ENCODE data around the gene LRRN4.

Gene LRRN4

GRCh38 chr20:6053776-6054688 is at the start of gene LRRN4:
LRRN4 (minus strand) TSS chr20:6054060; CDS start chr20:6052799, 1,261 bp downstream.
- TF ChIP-seq, protein P1, sequence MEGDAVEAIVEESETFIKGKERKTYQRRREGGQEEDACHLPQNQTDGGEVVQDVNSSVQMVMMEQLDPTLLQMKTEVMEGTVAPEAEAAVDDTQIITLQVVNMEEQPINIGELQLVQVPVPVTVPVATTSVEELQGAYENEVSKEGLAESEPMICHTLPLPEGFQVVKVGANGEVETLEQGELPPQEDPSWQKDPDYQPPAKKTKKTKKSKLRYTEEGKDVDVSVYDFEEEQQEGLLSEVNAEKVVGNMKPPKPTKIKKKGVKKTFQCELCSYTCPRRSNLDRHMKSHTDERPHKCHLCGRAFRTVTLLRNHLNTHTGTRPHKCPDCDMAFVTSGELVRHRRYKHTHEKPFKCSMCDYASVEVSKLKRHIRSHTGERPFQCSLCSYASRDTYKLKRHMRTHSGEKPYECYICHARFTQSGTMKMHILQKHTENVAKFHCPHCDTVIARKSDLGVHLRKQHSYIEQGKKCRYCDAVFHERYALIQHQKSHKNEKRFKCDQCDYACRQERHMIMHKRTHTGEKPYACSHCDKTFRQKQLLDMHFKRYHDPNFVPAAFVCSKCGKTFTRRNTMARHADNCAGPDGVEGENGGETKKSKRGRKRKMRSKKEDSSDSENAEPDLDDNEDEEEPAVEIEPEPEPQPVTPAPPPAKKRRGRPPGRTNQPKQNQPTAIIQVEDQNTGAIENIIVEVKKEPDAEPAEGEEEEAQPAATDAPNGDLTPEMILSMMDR (IDR thresholded peaks at IDR 0.05; ENCODE audit: extremely low read depth, missing control alignments) = no peak
- DNase-seq (ENCODE audit: low spot score) = no peak

GRCh38 chr20:6103301-6103700 is 49.4 kb upstream of the LRRN4 start:
- TF ChIP-seq, protein P1 (IDR thresholded peaks at IDR 0.05; ENCODE audit: extremely low read depth, missing control alignments) = no peak
- no peak for DNase-seq (ENCODE audit: low spot score)

DNA sequence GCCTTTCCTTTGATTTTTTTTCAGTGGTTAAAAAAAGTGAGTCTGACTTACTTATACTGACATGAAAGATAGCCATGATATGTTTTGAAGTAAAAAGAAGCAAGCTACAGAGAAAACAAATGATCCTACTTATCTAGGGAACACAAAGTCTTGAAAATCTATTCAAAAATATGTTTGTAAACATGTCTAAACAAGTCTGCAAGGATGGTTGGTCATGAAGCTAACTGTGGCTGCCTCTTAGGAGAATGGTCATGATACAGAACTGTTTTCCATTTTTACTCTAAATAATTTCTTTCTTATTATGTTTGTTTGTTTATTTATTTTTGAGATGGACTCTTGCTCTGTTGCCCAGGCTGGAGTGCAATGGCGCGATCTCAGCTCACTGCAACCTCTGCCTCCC is 47.5 kb upstream of the LRRN4 start:
- DNase-seq (ENCODE audit: low spot score) = no peak
- TF ChIP-seq, protein P1 (IDR thresholded peaks at IDR 0.05; ENCODE audit: extremely low read depth, missing control alignments) = no peak

DNA sequence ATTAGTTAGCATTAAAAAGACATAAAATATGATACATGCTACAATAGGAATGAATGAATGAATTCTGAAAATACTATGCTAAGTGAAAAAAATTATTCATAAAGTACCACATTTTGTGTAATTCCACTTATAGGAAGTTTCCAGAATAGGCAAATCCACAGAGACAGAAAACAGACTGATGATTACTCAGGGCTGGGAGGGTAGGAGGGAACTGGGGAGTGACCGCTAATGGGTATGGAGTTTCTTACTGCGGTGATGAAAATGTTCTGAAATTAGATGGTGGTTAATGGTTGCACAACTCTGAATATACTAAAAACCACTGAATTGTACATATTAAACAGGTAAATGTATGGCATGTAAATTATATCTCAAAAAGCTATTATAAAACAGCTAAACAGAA is 46.4 kb upstream of the LRRN4 start:
- DNase-seq (ENCODE audit: low spot score) = no peak
- TF ChIP-seq, protein P1 (IDR thresholded peaks at IDR 0.05; ENCODE audit: extremely low read depth, missing control alignments) = no peak

DNA sequence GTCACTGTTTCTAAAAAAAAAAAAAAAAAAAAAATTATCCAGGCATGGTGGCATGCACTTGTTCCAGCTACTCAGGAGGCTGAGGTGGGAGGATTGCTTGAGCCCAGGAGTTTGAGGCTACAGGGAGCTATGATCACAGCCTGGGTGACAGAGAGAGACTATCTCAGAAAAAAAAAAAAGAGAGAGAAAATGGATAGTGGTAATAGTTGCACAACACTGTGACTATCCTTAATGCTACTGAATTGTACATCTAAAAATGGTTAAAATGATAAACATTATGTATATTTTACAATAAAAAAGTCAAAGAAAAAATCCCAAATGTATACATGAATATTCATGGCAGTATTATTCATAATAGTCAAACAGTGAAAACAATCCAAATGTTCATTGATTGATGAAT is 46.0 kb upstream of the LRRN4 start:
- TF ChIP-seq, protein P1 (IDR thresholded peaks at IDR 0.05; ENCODE audit: extremely low read depth, missing control alignments) = no peak
- no peak for DNase-seq (ENCODE audit: low spot score)

- DNase-seq (ENCODE audit: low spot score) = no peak
- TF ChIP-seq, protein P1 (IDR thresholded peaks at IDR 0.05; ENCODE audit: extremely low read depth, missing control alignments) = no peak
Measured at GRCh38 chr20:6095409-6095808, 41.5 kb upstream of the LRRN4 start.

DNA sequence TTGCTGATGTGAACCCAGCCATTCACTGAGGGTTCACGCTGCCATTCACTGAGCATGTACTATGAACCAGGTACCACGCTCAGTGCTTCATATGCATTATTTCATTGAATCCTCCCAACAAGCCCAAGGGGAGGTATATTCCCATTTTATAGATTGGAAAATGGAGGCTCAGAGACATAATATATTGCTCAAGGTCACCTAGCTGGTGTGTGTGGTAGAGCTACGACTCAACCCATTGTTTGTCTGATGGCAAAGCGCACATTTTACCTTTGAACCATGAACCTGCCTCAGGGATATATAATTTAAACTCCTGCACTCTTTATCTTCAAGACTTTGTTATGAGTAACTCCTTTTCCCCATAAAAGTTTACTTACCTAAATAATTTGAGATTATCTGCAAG is 40.7 kb upstream of the LRRN4 start:
- TF ChIP-seq, protein P1 (IDR thresholded peaks at IDR 0.05; ENCODE audit: extremely low read depth, missing control alignments) = no peak
- DNase-seq (ENCODE audit: low spot score) = no peak

Measured in GM20000 (cell line).